Umbilical cord (tissue), 2 donors: ENCODE data around the gene NPAS1. TPM values are rescaled to one million over a fixed set of nuclear protein-coding genes. Genes with fewer than 3 reads are reported as not detected.
A peak's percentile ranks its signal among the peaks of the same experiment; 100 is the strongest.
"Not testable (repeated sequence)": the region's sequence is repeated elsewhere in the genome, so short reads cannot be mapped to it uniquely, and the experiment has no call there.

Experiments used
- DNase-seq: peaks from one replicate; pipeline ENCODE4 v3.0.0-alpha.2; 2015; ENCODE audit warnings: low spot score
- total RNA-seq: library from RNA; depleted of rRNA; stranded (reverse); fragments of >200 nt; gene quantifications from one replicate; pipeline ENCODE4 v1.2.3, GENCODE V29; 2014; ENCODE audit warnings: low replicate concordance; ENCODE audit not compliant: insufficient read depth

The NPAS1 gene
- total RNA-seq, 1 donor from 2014 or later, result not detected

GRCh38 chr19:46990991-46991676 lies 28.5 kb upstream of the NPAS1 start:
- peak; percentile 95 for DNase-seq

DNA sequence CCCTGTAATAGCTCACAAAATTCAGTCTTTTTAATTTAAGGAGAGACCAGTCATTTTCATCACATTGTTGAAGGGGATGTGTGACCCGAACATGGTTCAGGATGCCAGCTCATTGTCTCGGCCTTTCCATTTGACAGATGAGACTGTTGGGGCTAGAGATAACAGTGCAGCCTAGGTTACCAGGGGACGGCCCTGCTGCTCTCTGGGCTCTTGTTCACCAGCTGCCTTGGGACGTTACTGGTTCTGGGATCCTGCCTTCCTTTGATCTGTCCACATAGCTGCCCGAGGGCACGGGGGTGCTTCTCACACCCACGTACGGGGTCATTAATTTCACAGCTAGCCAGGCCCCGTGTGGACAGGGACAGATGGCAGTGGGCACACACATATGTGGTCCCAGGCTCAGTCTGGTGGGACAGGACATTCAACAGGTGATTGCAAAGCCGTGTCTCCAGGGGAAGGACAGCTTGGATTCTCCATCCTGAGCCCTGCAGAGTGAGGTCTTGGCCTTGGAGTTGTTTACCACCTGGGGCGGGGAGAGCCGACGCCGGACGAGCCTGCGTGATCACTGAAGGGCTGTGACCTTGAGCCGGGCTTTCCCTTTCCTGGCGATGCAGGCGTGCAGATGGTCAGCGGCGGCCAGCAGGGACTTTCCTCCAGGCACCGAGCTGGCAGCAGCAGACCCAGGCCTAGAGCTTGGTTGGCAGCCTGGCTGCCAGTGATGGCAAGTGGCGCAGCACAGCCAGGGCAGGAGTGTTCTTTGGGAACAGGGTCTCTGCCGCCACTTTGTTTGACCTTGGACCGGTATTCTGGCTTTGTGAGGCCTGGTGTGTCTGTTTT lies 26.7 kb upstream of the NPAS1 start:
- no peak for DNase-seq

GRCh38 chr19:46993622-46994021 lies 26.0 kb upstream of the NPAS1 start:
- DNase-seq, result no peak

DNA sequence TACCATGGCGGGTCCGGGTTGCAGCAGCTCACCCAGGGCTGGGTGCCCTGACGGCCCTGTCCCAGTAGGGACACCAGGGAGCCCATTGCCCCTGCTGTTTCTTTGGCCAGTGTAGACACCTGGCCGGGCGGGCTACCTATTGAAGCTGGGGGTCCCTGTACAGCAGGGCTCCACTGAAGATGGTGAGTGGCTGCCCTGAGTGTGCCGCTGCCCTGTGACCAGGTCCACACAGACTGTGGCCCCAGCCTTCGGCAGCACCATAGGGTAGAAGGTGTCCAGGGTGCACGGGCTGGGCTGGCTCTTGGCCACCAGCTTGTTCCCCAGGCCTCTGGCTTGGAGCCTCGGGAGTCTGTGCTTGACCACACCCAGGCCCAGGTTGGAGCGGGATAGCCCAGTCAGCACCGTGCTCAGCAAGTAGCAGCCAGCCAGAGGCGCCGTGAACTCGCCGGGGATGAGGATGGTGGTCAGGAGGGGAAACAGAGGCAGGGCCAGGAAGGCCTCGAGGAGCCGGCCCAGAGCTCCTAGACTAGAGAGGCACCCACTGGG lies 25.4 kb upstream of the NPAS1 start:
- DNase-seq, result no peak

DNA sequence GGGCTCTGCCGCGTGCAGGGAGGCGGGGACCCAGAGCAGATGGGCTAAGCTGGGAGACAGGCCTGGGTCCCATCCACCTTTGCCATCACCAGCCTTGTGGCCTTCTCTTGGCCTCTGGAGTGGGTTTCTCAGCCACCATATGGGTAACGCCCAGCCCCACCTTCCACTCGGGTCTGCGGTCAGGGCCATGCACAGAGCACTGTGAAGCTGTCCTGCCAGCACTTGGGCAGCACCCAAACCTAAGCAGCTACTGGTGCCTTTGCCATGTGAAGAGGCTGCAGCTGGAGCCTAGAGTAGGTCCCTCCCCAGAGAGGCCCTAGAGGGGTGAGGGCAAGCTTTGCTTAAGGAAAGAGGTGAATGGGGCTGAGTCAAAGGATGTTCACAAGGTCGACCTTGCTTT lies 24.1 kb upstream of the NPAS1 start:
- no peak for DNase-seq

DNA sequence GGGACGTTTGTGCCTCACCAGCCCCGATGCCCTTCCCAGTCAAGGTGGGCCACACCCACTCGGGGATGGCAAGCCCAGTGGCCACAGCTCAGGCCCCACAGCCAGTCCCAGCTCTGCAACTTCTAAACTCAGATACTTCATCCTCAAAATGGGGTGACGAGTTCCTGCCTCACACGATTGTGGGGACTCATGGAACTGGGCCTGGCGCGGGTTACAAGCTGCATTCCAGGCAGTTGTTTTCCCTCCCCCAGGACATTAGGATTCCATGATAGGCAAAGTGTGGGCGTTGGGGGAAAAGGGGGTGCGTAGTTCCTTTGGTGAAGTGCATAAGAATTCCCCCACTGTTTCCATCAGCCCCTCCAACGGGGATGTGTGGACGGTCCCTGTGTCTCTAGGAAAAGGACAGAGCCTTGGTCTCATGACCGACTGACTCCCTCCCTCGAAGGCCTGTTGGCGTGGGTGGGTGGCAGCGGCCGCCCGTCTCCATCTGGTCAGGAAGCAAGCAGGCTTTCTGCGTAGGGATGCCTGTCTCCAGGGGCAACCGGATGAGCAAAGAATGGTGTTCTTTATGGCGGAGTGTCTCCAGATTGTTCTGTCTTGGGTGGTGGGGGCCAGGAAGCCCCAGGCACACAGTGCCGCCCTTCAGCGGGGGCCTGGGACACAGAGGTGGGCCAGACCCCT lies 21.1 kb upstream of the NPAS1 start:
- no peak for DNase-seq

DNA sequence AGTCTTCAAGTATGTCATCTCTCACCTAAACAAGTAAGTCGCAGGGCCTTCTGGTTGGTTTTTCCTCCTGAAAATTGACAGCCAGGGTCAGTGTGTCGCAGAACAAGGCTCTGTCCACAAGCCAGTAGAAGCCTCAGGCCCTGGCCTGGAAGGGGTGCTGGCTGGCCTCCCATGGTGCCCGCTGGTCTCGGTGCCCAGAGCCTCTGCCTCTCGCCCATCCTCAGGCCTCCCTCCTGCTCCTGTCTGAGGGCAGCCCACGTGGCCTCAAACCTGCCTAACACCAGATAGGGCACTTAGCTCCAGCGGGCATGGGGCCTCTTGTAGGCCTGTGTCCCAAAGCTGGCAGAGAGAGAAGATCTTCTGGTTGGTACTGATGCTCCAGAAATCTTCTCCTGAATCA lies 20.3 kb upstream of the NPAS1 start:
- DNase-seq, result no peak

DNA sequence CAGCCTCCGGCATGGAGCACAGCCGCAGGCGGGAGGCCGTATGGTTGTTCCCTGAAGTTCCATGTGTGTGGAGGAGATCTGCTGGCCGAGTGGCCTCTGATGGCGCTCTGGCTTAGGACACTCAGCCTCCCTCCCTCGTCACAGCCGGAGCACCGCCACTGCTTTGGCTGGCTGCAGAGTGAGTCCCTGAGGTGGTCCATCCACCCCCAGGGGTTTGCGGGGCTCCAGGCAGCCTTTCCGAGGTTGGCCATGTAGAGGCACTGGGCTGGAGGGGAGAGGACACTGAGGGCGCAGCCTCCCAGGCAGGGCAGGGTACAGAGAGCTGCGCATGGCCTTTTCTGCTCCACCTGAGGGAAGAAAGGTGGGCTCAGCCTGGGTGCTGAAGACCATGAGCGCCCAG lies 19.8 kb upstream of the NPAS1 start:
- no peak for DNase-seq

GRCh38 chr19:47000373-47000772 lies 19.3 kb upstream of the NPAS1 start:
- no peak for DNase-seq

DNA sequence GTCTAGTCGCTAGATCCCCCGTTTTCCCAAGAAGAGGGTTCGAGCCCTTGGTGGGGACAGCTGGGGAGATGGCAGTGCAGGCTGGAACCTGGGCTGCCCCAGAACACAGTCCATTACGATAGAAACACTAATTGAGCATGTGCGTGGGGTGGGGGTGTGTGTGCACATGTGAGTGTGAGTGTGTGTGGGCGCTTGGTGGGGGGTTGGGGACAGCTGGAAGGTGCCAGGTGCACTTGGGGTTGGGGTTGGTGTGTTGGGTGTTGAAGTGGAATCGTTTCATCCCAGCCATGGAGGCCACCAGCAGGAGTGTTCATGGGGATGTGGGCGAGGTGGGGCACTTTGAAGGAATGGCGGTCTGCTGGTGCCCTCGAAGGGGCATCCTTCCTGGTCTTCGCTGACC lies 18.1 kb upstream of the NPAS1 start:
- no peak for DNase-seq

DNA sequence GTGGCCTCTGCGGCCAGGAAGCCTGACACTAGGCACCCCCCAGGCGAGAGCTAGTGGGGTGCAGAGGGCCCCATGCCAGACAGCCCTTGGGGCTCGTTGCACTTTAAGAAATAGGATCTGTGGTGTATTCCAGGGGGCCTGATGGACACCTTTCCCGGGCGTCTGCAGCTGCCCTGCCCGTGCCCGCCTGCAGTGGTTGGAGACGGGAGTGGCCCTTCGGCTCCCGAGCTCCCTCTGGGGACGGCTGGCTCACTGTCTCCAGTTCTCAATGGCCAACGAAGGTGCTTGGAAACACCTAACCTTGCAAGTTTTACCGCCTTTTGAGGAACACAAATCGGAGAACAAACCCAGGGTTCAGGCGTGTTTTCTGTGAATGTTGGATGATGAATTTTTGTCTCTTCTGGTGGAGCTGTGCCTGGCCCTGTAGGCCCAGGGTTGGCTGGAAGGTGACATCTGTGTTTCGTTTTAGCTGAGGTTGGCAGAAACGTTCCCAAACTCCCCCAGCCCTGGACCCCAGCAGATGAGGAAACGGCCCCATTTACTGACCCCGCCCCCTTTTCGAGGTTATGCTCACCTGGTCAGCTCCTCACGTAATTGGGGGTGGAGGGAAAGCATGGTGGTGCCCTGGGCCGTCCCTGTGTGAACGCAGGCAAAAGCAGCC lies 17.4 kb upstream of the NPAS1 start:
- no peak for DNase-seq

GRCh38 chr19:47002853-47003610 lies 16.6 kb upstream of the NPAS1 start:
- no peak for DNase-seq

GRCh38 chr19:47003611-47004465 lies 15.8 kb upstream of the NPAS1 start:
- DNase-seq, result no peak

GRCh38 chr19:47005164-47005641 lies 14.4 kb upstream of the NPAS1 start:
- DNase-seq, result no peak

GRCh38 chr19:47005873-47006272 lies 13.8 kb upstream of the NPAS1 start:
- no peak for DNase-seq

GRCh38 chr19:47006496-47006895 lies 13.1 kb upstream of the NPAS1 start:
- no peak for DNase-seq

- not testable (repeated sequence) for DNase-seq
Observed at GRCh38 chr19:47010549-47010948, 9.1 kb upstream of the NPAS1 start.

DNA sequence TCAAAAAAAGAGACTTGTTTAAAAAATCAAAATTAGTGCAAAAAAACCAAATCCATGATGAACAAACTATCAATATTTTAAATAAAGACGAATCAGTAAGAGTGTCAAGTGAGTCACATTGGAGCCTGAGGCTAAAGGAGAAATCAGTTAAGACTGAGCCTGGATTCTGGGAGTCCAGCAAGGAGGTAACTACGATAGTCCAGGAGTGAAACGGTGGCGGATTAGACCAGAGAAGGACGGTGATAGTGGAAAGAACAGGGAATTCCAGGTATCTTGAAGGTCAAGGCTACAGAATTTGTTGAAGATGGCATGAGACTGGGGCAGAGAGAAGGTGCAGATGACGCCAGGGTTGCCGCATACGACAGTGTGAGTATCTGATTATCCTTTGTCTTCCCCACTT lies 7.0 kb upstream of the NPAS1 start:
- DNase-seq, result no peak

DNA sequence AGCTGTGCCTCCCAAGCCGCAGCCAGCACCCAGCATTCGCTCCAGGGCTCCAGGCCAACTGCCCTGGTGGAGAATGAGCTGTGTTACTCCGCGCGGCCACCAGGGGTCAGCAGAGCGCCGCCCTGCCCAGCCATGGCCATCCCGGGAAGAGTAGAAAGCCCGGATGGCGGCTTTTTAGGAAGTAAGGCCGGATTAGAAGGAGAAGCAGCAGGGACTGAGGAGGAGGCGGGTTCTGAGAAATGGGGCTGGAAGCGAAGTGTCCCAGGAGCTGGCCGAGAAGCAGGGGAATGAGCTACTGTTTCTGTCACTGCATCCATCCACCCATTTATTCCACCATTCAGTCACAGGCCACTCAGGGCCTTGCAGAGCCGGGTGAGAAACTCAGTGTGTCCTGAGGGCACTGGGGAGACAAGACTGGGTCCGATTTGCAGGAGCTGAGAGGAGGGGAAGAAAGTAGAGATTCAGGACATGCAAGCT lies 6.6 kb upstream of the NPAS1 start:
- DNase-seq, result peak; percentile 74

GRCh38 chr19:47018923-47019322 lies 714 bp upstream of the NPAS1 start:
- DNase-seq, result no peak
